Neuronal stem cell (in vitro differentiated cells): ENCODE measurements around the gene PROKR1.

ENCODE experiments used
- DNase-seq: peaks from one replicate; pipeline ENCODE4 v3.0.0-alpha.2; 2013; ENCODE audit warnings: low spot score
- H2AFZ ChIP-seq: one replicate; pipeline ENCODE4 v1.6.1; 2013; ENCODE audit warnings: mild to moderate bottlenecking, low read length, inconsistent platforms
- H2AK5ac ChIP-seq: 2 replicates; pipeline ENCODE4 v1.6.1; 2013; ENCODE audit warnings: low read depth, mild to moderate bottlenecking, inconsistent platforms, low read length, moderate library complexity, mixed read lengths
- H2BK120ac ChIP-seq: 2 replicates; pipeline ENCODE4 v1.6.1; 2013; ENCODE audit warnings: low read depth, mild to moderate bottlenecking, inconsistent platforms, low read length, moderate library complexity, mixed read lengths
- H2BK12ac ChIP-seq: one replicate; pipeline ENCODE4 v1.6.1; 2013; ENCODE audit warnings: low read length, inconsistent platforms
- H2BK15ac ChIP-seq: 2 replicates; pipeline ENCODE4 v1.6.1; 2013; ENCODE audit warnings: mild to moderate bottlenecking, low read length, inconsistent platforms, mixed read lengths
- H2BK5ac ChIP-seq: one replicate; pipeline ENCODE4 v1.6.1; 2013; ENCODE audit warnings: inconsistent platforms, mild to moderate bottlenecking, low read length, moderate library complexity
- H3K14ac ChIP-seq: one replicate; pipeline ENCODE4 v1.6.1; 2013; ENCODE audit warnings: low read length, inconsistent platforms
- H3K18ac ChIP-seq: 2 replicates; pipeline ENCODE4 v1.6.1; 2013; ENCODE audit warnings: low read length, inconsistent platforms
- H3K23ac ChIP-seq: 2 replicates; pipeline ENCODE4 v1.6.1; 2013; ENCODE audit warnings: low read depth, mild to moderate bottlenecking, mixed read lengths, low read length, inconsistent platforms; ENCODE audit not compliant: poor library complexity
- H3K27ac ChIP-seq: replicated peaks from 3 replicates; pipeline ENCODE4 v1.5.1; 2013; ENCODE audit warnings: low read length, inconsistent platforms
- H3K27me3 ChIP-seq, 3 experiments: 2 replicates each; pipeline ENCODE4 v1.6.1; 2013; ENCODE audit warnings: low read length in 3 of 3, mild to moderate bottlenecking in 2 of 3, inconsistent platforms in 1 of 3, low read depth in 1 of 3, mixed read lengths in 1 of 3, moderate library complexity in 1 of 3; ENCODE audit not compliant: control insufficient read depth in 3 of 3, insufficient read depth in 3 of 3
- H3K36me3 ChIP-seq, 2 donors: replicated peaks in 1 of 2; 2 replicates each; pipeline ENCODE4 v1.6.1; 2013; ENCODE audit warnings: low read length in 2 of 2; ENCODE audit not compliant: control insufficient read depth in 2 of 2, insufficient read depth in 2 of 2
- H3K4ac ChIP-seq: 2 replicates; pipeline ENCODE4 v1.6.1; 2013; ENCODE audit warnings: inconsistent platforms, mild to moderate bottlenecking, low read length, moderate library complexity
- H3K4me1 ChIP-seq, 2 donors: 1 replicate in 1 of 2; 2 replicates in 1 of 2; pipeline ENCODE4 v1.6.1; 2013; ENCODE audit warnings: low read length in 2 of 2, low read depth in 1 of 2; ENCODE audit not compliant: control insufficient read depth in 2 of 2, insufficient read depth in 1 of 2
- H3K4me2 ChIP-seq: one replicate; pipeline ENCODE4 v1.6.1; 2013; ENCODE audit warnings: mild to moderate bottlenecking, low read length, inconsistent platforms; ENCODE audit not compliant: insufficient read depth, poor library complexity, severe bottlenecking
- H3K4me3 ChIP-seq, 2 donors: 2 replicates each; pipeline ENCODE4 v1.5.1; 2013; ENCODE audit warnings: low read length in 2 of 2, mild to moderate bottlenecking in 2 of 2, inconsistent platforms in 1 of 2, moderate library complexity in 1 of 2
- H3K79me1 ChIP-seq: one replicate; pipeline ENCODE4 v1.6.1; 2013; ENCODE audit warnings: low read depth, mild to moderate bottlenecking, inconsistent platforms, low read length, moderate library complexity
- H3K9ac ChIP-seq: one replicate; pipeline ENCODE4 v1.6.1; 2013; ENCODE audit warnings: mild to moderate bottlenecking, low read depth, low read length, inconsistent platforms; ENCODE audit not compliant: poor library complexity
- H3K9me3 ChIP-seq, 2 donors: replicated peaks in 1 of 2; 2 replicates each; pipeline versions ENCODE3 to v1.6.1; 2013; ENCODE audit warnings: low read length in 2 of 2, mild to moderate bottlenecking in 2 of 2, inconsistent platforms in 1 of 2, low read depth in 1 of 2, mixed read lengths in 1 of 2, moderate library complexity in 1 of 2; ENCODE audit not compliant: control insufficient read depth in 2 of 2, insufficient read depth in 1 of 2
- H4K8ac ChIP-seq: one replicate; pipeline ENCODE4 v1.6.1; 2013; ENCODE audit warnings: low read depth, mild to moderate bottlenecking, inconsistent platforms, low read length, moderate library complexity
- H4K91ac ChIP-seq: one replicate; pipeline ENCODE4 v1.6.1; 2013; ENCODE audit warnings: low read length, low read depth, mild to moderate bottlenecking, inconsistent platforms; ENCODE audit not compliant: poor library complexity
- WGBS, 2 donors: extraction: QIAGEN DNeasy Blood & Tissue Kit; methylation state at CpG; one replicate each; pipeline ENCODE4 v1.1.7; 2013; ENCODE audit warnings: missing lambda C conversion rate in 2 of 2, mixed read lengths in 1 of 2; ENCODE audit not compliant: insufficient read length in 2 of 2, insufficient replicate concordance in 1 of 2; ENCODE audit errors: extremely low coverage in 2 of 2; 5-methylcytosine and 5-hydroxymethylcytosine counted together

PROKR1 gene

DNA sequence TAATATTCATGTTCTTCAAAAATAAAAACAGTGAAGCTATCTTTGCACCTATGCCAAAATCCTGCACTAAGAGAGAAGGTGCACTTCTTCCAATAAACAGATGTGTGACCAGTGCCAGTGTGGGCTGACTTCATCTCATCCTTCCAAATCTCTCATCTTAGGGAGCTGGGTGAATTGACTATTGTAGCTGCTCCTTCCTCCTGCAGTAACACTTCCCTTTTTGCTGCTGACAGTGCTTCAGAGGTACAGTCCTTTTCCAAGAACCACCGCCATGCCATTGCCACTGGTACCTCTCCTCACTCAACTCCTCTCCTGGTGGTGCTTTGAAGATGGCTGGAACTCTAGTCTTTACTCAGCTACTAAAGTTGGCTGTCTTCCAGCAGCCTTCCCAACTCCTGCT lies 49.1 kb downstream of the PROKR1 start:
- H4K8ac ChIP-seq = no peak overlapping the region
- no peak overlapping the region for H2AK5ac ChIP-seq
- no peaks in the 10 kb centered on the region for H3K27me3 ChIP-seq
- no peak overlapping the region for H2AFZ ChIP-seq
- no CpG with 5 or more reads among the region's 1 CpG for WGBS, 2 donors
- H3K14ac ChIP-seq = no peak overlapping the region
- no peak overlapping the region for H2BK12ac ChIP-seq
- H3K4ac ChIP-seq = no peak overlapping the region
- no peak overlapping the region for H4K91ac ChIP-seq
- H3K9me3 ChIP-seq = peaks cover 2 to 3% of the 10 kb centered on the region in 2 donors
- no peaks in the 10 kb centered on the region for H3K36me3 ChIP-seq
- no peak for DNase-seq
- H3K18ac ChIP-seq = no peak overlapping the region
- no peak overlapping the region for H3K4me3 ChIP-seq
- H3K79me1 ChIP-seq = no peaks in the 10 kb centered on the region
- no peak overlapping the region for H2BK5ac ChIP-seq
- H3K23ac ChIP-seq = no peak overlapping the region
- H2BK120ac ChIP-seq = no peak overlapping the region
- no peak overlapping the region for H3K27ac ChIP-seq
- H3K4me1 ChIP-seq = no peaks in the 10 kb centered on the region
- H3K4me2 ChIP-seq = no peak overlapping the region
- peak overlapping the region; percentile 27 for H3K9ac ChIP-seq
- H2BK15ac ChIP-seq = no peak overlapping the region

DNA sequence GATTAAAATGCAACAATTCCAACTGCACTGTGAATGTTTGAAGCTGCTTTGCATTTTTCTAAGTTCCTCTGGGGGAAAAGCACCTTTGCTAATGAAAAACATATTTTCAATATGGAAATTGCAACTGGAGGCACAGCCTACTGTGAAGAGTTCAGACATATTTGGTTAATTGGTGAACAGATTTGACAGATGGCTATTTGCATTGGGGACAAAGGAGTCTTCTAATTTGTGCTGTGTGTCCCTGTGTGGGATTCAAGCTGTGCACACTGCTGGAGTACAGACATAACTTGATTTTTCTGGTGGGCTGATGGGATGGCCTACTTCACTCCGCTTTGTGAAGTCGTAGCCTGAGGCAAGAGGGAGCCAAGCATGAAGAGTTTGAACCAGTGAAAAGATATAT lies 50.6 kb downstream of the PROKR1 start:
- no peaks in the 10 kb centered on the region for H3K79me1 ChIP-seq
- no peak overlapping the region for H3K23ac ChIP-seq
- no peak overlapping the region for H3K14ac ChIP-seq
- no peak overlapping the region for H2BK12ac ChIP-seq
- H4K91ac ChIP-seq = no peak overlapping the region
- H2BK120ac ChIP-seq = no peak overlapping the region
- WGBS, 2 donors = no CpG with 5 or more reads among the region's 2 CpGs
- no peak for DNase-seq
- no peak overlapping the region for H4K8ac ChIP-seq
- H3K4me1 ChIP-seq = no peaks in the 10 kb centered on the region
- no peak overlapping the region for H2AFZ ChIP-seq
- no peak overlapping the region for H2BK5ac ChIP-seq
- H3K9ac ChIP-seq = no peak overlapping the region
- H3K4me2 ChIP-seq = no peak overlapping the region
- H3K4me3 ChIP-seq = no peak overlapping the region
- no peak overlapping the region for H3K4ac ChIP-seq
- H3K36me3 ChIP-seq = no peaks in the 10 kb centered on the region
- no peaks in the 10 kb centered on the region for H3K27me3 ChIP-seq
- H3K18ac ChIP-seq = no peak overlapping the region
- H3K27ac ChIP-seq = no peak overlapping the region
- no peak overlapping the region for H2AK5ac ChIP-seq
- H2BK15ac ChIP-seq = no peak overlapping the region
- H3K9me3 ChIP-seq = peaks cover 2 to 3% of the 10 kb centered on the region in 2 donors

DNA sequence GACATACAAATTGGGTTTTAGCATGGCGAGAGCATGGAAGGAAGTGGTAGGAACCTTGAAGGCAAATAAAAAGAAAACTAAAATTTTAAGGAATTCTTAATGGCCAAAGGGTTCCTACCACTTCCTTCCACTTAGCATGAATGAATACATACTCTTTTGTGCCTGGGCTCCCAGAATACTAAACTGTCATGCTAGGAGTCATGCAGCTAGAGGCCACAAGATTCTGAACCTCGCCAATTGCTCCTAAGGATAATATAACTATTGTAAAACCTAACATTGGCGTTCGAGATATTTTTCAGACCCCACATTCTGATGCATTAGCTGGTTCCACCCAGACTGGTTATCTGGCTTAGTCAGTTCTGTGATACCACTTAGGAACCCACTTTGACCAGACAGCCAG lies 52.6 kb downstream of the PROKR1 start:
- no peak overlapping the region for H4K91ac ChIP-seq
- H2AFZ ChIP-seq = no peak overlapping the region
- no peak overlapping the region for H2AK5ac ChIP-seq
- no peak for DNase-seq
- H3K14ac ChIP-seq = no peak overlapping the region
- H2BK12ac ChIP-seq = no peak overlapping the region
- H3K79me1 ChIP-seq = no peaks in the 10 kb centered on the region
- H3K23ac ChIP-seq = no peak overlapping the region
- no peak overlapping the region for H4K8ac ChIP-seq
- H3K9me3 ChIP-seq = peaks cover 2 to 3% of the 10 kb centered on the region in 2 donors
- H3K4me1 ChIP-seq = no peaks in the 10 kb centered on the region
- no peak overlapping the region for H3K18ac ChIP-seq
- H3K36me3 ChIP-seq = no peaks in the 10 kb centered on the region
- H3K4me2 ChIP-seq = no peak overlapping the region
- no peaks in the 10 kb centered on the region for H3K27me3 ChIP-seq
- no CpG with 5 or more reads among the region's 4 CpGs for WGBS, 2 donors
- no peak overlapping the region for H2BK120ac ChIP-seq
- H2BK15ac ChIP-seq = no peak overlapping the region
- H3K4me3 ChIP-seq = no peak overlapping the region
- no peak overlapping the region for H3K4ac ChIP-seq
- H2BK5ac ChIP-seq = no peak overlapping the region
- H3K9ac ChIP-seq = no peak overlapping the region
- no peak overlapping the region for H3K27ac ChIP-seq

DNA sequence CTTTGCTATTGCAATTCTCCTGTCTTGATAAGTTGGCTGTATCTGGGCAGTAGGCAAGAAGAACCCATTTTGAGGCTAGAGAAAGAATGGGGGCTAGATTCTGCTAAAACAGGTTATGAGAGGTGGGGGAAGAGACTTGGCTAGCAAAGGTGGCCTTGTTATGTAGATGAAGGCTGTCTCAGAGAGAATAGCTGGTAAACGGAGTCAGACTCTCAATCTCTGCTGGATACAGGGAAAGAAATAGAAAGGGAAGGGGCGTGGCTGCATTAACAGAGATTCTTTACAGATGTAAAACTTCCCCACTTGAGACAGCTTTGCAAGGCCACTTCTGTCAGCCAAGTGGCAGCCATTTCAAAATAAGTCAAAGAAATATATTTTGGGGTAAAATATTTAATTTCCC lies 53.2 kb downstream of the PROKR1 start:
- H2BK5ac ChIP-seq = no peak overlapping the region
- no peak for DNase-seq
- no peak overlapping the region for H2BK12ac ChIP-seq
- no peak overlapping the region for H3K9ac ChIP-seq
- no peak overlapping the region for H3K4me3 ChIP-seq
- no peak overlapping the region for H3K14ac ChIP-seq
- no peak overlapping the region for H3K4me2 ChIP-seq
- no peak overlapping the region for H2AFZ ChIP-seq
- no peaks in the 10 kb centered on the region for H3K27me3 ChIP-seq
- H2BK120ac ChIP-seq = no peak overlapping the region
- H3K9me3 ChIP-seq = peaks cover 2 to 3% of the 10 kb centered on the region in 2 donors
- no peak overlapping the region for H3K23ac ChIP-seq
- no peak overlapping the region for H4K91ac ChIP-seq
- no peak overlapping the region for H3K4ac ChIP-seq
- H4K8ac ChIP-seq = no peak overlapping the region
- no peaks in the 10 kb centered on the region for H3K79me1 ChIP-seq
- H3K36me3 ChIP-seq = no peaks in the 10 kb centered on the region
- no peak overlapping the region for H3K18ac ChIP-seq
- no peak overlapping the region for H3K27ac ChIP-seq
- no peak overlapping the region for H2BK15ac ChIP-seq
- WGBS, 2 donors = no CpG with 5 or more reads among the region's 2 CpGs
- no peak overlapping the region for H2AK5ac ChIP-seq
- H3K4me1 ChIP-seq = no peaks in the 10 kb centered on the region
